GM21515 (cell line): Measurements from ENCODE around the gene MEMO1.

Experiments
- ATAC-seq: cut with Tn5 transposase; IDR thresholded peaks from one replicate; pipeline ENCODE4 v1.9.1; 2021; ENCODE audit not compliant: unreplicated experiment

MEMO1 gene

DNA sequence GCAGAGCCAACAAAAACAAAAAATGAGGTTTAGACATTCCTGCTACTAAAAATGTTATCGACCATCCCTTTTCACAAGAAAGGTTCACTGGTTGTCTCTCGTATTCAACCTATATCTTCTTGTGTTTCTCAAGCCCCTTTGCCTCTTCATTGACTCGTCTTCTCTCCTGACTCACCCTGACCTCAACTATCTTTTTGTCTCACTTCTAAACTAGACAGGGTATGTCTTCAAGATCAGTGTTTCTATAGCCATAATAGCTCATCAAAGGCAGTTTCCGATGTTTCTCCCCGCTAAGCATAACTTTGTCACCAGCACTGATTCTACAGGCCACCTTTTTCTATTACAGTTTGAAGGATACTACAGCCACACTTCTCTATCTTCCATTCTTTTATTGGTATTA lies 178.4 kb downstream of the MEMO1 start:
- no peak for ATAC-seq

GRCh38 chr2:31831585-31831984 lies 179.2 kb downstream of the MEMO1 start:
- ATAC-seq, result no peak

GRCh38 chr2:31828891-31829290 lies 181.9 kb downstream of the MEMO1 start:
- no peak for ATAC-seq

DNA sequence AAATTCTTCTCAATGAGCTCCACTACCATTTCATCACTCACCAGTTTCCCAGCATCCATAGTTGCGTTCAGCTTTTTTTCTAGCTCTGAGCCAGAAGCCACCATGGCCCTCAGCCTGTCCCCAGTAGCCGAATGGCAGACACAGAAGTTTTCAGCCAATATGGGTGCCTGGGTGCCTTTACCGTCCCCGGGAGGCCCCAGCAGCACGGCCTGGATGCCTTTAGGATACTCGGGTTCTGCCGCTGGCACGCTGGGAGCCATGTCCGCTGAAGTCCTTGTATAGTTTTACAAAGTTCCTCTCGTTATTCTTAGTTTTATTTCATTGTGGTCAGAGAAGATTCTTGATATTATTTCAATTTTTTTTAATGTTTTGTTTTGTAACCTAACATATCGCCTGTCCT lies 187.2 kb downstream of the MEMO1 start:
- no peak for ATAC-seq

DNA sequence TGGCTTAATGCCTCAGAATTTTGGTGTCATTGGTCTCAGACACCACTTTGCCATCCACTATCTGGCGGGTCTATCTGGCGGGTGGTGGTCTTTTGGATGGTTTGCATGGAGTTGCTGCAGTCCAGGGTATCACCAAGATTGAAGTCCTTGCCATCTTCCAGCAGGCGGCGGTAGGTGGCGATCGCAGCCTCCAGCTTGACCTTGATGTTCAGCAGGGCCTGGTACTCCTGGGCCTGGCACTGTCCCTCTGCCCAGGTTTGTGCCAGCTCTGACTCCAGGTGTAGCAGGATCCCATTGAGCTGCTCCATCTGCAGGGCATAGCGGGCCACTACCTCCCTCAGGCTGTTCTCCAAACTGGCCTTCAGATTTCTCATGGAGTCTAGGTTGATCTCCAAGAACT lies 188.2 kb downstream of the MEMO1 start:
- no peak for ATAC-seq
